Colon (tissue), 2 donors: Measurements from ENCODE around the gene RADIL.
"Not testable (repeated sequence)": the region's sequence is repeated elsewhere in the genome, so short reads cannot be mapped to it uniquely, and the experiment has no call there.

ENCODE experiments used
- FAIRE-seq: peaks from 2 replicates; lab custom pipeline; 2012; peaks lifted over from hg19 to GRCh38; lab: Jason Lieb, UNC
- donor health status: control.
- donor health status: control.

The RADIL gene

DNA sequence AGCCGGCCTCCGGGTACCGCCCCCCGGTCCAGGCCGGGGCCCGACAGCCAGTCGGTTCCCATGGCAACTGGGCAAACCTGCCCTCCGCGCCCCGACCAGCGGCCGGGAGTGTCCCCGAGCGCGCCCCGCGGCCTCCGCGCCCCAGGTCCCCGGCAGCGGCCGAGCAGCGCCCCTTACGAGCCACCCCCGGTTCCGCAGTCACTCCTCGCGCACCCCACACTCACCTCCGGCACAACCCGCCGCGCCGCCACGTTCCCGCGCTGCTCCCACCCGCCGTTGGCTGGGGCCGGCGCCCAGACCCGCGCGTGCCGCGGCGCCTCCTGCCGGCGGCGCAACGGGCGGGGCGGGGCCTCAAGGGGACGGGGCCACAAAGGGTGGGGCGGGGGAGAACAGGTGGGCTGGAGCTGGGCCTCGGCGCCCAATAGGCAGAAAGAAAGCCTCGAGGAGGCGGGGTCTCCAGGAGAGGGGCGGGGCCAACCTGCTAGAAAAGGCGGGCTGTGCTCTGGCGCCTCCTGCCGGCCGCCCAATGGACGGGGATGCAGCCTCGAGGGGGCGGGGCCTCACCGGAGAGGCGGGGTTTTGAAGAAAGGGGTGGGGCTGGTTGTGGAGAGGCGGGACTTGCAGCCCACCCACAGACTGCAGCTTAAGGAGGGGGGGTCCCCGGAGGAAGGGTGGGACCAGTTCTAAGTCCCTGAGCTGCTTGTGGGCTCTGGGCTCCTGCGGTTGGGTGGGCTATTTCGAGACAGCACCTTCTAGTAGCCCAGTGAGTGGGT is at the start of gene RADIL:
Gene RADIL, minus strand, starts transcription at position 345 of the 773 bp plus-strand sequence. CDS start 5,577 bp downstream, outside the sequence.
- no peak for FAIRE-seq

- no peak for FAIRE-seq
Measured at GRCh38 chr7:4931943-4932342, 48.4 kb upstream of the RADIL start.

DNA sequence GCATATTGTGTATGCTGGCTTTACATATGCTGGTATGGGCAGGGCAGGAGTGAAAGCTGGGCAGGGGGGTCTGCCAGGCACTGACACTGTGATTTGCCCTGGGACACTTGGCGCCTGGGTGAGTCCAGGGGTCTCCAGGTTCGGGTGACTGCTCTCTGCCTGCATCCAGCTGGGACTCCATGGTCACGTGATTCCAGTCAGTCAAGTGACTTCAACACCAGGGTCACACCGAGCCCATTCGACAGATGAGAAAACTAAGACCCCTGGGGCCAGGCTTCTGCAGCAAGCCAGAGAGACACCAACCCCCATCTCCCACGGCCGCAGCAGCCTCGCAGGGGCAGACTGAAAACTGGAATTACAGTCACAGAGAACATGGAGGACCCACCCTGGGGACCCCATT is 45.5 kb upstream of the RADIL start:
- no peak for FAIRE-seq

GRCh38 chr7:4928445-4928844 is 44.9 kb upstream of the RADIL start:
- no peak for FAIRE-seq

- FAIRE-seq = no peak
Measured at GRCh38 chr7:4919969-4920766, 36.7 kb upstream of the RADIL start.

- FAIRE-seq = no peak
Measured at GRCh38 chr7:4916113-4916512, 32.6 kb upstream of the RADIL start.

DNA sequence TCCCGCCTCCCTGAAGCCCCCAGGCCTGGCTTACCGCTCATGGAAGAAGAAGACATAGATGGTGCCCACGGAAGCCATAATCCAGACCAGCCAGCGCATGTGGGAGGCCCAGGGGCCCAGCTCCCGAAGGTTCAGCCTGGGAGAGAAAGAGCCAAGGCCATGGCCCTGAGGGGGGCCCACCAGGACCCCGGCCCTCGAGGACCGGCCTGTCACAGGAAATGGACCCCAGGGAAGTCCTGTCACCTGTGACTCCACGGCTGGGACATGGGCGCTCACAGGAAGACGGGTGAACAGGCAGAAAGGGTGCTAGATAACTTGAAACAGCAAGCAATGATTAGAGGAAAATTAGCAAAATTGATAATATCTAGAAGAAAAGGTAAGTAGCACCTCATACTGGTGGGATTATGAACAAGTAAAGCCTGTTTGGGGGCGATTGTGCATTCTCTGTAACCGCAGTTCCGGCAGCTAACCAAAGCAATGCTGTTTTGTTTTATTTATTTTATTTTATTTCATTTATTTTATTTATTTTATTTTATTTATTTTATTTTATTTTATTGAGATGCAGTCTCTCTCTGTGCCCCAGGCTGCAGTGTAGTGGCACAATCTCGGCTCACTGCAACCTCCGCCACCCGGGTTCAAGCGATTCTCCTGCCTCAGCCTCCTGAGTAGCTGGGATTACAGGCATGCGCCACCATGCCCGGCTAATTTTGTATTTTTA is 27.8 kb upstream of the RADIL start:
- FAIRE-seq = no peak

GRCh38 chr7:4906682-4907081 is 23.2 kb upstream of the RADIL start:
- no peak for FAIRE-seq

DNA sequence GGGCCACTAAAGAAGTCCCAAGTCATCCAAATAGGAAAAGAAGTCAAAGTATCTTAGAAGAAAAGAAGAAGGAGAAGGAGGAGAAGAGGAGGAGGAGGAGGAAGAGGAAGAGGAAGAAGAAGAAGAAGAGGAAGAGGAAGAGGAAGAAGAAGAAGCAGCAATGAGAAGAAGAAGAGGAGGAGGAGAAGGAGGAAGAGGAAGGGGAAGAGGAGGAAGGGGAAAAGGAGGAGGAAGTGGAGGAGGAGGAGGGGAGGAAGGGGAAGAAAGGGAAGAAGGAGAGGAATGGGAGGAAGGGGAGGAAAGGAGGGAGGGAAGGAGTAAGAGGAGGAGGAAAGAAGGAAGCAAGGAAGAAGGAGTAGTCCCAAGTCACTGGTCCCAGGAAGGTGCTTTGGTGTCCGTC is 21.7 kb upstream of the RADIL start:
- no peak for FAIRE-seq

GRCh38 chr7:4904346-4904745 is 20.8 kb upstream of the RADIL start:
- FAIRE-seq = no peak

DNA sequence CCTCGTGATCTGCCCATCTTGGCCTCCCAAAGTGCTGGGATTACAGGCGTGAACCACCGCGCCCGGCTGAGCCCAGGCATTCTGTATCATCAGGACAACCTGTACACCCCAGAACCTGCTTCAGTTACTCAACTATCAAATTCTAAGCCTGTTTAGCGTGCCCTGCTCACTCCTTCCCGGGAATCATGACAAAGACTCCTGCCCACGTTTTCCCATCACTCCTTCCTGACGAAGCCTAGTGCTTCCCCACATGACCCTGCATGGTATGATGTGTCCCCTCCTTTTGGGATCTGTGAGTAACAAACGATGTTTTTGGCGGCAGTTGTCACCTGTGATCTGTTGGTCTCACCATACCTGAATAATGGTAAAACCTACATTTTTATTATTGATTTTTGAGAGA is 12.2 kb upstream of the RADIL start:
- FAIRE-seq = no peak

GRCh38 chr7:4894482-4894881 is 11.0 kb upstream of the RADIL start:
- FAIRE-seq = no peak

DNA sequence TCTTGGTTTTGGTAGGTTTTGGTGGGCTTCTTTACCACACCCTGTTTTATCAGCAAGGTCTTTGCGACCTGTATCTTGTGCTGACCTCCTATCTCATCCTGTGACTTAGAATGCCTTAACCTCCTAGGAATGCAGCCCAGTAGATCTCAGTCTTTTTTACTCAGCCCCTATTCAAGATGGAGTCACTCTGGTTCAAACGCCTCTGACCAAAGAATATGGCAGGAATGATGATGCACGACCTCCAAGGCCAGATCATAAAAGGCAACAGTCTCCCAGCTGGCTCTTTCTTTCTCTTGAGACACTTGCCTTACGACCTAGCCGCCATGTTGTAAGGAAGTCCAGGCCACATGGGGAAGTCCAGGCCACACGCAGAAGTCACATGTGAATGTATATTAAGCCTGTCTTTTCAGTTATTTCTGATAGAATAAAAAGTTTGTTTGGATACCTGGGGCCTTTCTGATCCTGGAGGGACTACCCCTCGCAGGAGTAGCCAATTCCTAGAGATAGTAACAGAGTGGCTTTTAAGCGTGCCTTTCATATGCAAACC is 10.5 kb upstream of the RADIL start:
- no peak for FAIRE-seq

DNA sequence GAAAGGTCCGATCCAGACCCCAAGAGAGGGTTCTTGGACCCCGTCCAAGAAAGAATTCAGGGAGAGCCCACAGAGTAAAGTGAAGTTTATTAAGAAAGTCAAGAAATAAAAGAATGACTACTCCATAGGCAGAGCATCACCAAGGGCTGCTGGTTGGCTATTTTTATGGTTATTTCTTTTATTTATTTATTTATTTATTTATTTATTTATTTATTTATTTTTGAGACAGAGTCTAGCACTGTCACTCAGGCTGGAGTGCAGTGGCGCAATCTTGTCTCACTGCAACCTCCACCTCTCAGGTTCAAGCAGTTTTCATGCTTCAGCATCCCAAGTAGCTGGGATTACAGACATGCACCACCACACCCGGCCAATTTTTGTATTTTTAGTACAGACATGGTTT is 9.7 kb upstream of the RADIL start:
- not testable (repeated sequence) for FAIRE-seq

DNA sequence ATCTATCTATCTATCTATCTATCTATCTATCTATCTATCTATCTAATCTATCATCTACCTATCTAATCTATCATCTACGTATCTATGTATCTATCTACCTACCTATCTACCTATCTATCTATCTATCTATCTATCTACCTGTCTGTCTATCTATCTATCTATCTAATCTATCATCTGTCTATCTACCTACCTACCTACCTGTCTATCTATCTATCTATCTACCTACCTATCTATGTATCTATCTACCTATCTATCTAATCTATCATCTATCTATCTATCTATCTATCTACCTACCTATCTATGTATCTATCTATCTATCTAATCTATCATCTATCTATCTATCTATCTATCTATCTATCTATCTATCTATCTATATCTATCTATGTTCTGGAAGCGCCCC is 8.0 kb upstream of the RADIL start:
- not testable (repeated sequence) for FAIRE-seq

- FAIRE-seq = no peak
Measured at GRCh38 chr7:4889682-4890081, 6.2 kb upstream of the RADIL start.

- no peak for FAIRE-seq
Measured at GRCh38 chr7:4888161-4888560, 4.6 kb upstream of the RADIL start.

GRCh38 chr7:4886671-4887070 is 3.2 kb upstream of the RADIL start:
- no peak for FAIRE-seq

- FAIRE-seq = no peak
Measured at GRCh38 chr7:4885317-4885807, 1.8 kb upstream of the RADIL start.

DNA sequence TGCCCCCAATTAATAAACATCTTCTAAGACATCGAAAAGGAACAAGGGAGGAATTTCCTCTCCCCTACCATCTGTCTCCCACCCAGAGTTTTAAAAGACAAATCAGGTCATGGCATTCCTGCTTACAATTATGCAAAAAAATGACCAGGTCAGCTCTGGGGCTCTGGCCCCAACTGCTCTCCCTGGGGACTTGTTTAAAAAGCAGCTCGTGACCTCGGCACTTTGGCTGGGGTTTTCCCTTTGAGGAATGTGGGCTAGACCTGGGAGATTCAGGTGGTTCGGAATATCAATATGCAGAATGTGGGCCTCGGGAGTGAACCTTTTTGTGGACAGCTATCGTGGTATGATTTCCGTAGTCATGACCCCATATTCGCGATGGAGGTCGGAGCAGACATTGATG is 648 bp upstream of the RADIL start:
- no peak for FAIRE-seq

- no peak for FAIRE-seq
Measured at GRCh38 chr7:4883033-4883371, 514 bp downstream of the RADIL start.
